Endothelial cell of umbilical vein (primary cell): ENCODE data around the gene MED27.

Source experiments
- EZH2 ChIP-seq: IDR thresholded peaks from 2 replicates; pipeline ENCODE4 v1.6.1; 2012; ENCODE audit warnings: borderline replicate concordance, low read depth, mild to moderate bottlenecking, moderate library complexity, low read length, inconsistent platforms; ENCODE audit not compliant: severe bottlenecking
- GATA2 ChIP-seq: IDR thresholded peaks from 2 replicates; pipeline ENCODE4 v1.7.0; 2011; ENCODE audit warnings: low read depth, mild to moderate bottlenecking, moderate library complexity, mixed read lengths, low read length; ENCODE audit not compliant: insufficient read length, insufficient read depth
- POLR2A ChIP-seq: IDR thresholded peaks from 2 replicates; pipeline ENCODE4 v1.6.1; 2012; ENCODE audit warnings: low read depth, mild to moderate bottlenecking, control low read depth, low read length
- POLR2AphosphoS5 ChIP-seq: IDR thresholded peaks from 2 replicates; pipeline ENCODE4 v1.6.1; 2012; ENCODE audit warnings: low read depth, mild to moderate bottlenecking, control low read depth, low read length, moderate library complexity; ENCODE audit not compliant: insufficient read depth
- TF ChIP-seq, protein P1 (sequence below), 2 donors: IDR thresholded peaks; 1 replicate in 1 of 2; 2 replicates in 1 of 2; pipeline ENCODE4 v1.5.1; 2011; ENCODE audit warnings: low read length in 2 of 2, mild to moderate bottlenecking in 2 of 2, moderate library complexity in 2 of 2, control low read depth in 1 of 2, inconsistent platforms in 1 of 2, low read depth in 1 of 2; ENCODE audit not compliant: insufficient read depth in 1 of 2; ENCODE audit errors: extremely low read depth in 1 of 2

DNA sequence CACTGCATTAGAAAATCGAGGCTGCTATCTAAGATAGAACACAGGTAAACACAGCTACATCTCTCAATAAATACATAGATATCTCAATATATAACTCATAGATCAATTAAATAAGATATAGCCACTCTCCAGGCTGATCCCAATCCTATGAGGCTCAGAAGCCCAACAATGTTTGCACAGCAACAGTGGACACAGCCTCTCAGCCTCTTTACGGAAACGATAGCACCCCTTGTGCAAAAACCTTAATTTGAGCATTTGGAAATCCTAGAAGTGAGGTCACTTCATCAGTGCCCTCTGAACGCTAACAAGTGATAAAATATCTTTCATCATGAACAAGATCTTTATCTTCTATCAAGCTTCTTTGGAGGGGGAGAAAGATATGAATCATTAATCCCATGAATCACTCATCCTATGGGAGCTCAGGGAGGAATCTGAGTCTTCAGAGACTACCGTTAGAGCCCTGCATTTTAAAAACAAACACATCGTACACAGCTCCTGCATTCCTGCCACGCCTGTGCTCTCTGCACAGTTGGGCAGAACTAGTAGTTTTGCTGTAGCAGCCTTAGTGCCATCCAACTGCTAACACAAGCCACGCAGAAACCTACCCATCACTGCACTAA, 71.4 kb downstream of the MED27 start:
- TF ChIP-seq POLR2AphosphoS5 = no peak
- TF ChIP-seq EZH2 = no peak
- TF ChIP-seq, protein P1, sequence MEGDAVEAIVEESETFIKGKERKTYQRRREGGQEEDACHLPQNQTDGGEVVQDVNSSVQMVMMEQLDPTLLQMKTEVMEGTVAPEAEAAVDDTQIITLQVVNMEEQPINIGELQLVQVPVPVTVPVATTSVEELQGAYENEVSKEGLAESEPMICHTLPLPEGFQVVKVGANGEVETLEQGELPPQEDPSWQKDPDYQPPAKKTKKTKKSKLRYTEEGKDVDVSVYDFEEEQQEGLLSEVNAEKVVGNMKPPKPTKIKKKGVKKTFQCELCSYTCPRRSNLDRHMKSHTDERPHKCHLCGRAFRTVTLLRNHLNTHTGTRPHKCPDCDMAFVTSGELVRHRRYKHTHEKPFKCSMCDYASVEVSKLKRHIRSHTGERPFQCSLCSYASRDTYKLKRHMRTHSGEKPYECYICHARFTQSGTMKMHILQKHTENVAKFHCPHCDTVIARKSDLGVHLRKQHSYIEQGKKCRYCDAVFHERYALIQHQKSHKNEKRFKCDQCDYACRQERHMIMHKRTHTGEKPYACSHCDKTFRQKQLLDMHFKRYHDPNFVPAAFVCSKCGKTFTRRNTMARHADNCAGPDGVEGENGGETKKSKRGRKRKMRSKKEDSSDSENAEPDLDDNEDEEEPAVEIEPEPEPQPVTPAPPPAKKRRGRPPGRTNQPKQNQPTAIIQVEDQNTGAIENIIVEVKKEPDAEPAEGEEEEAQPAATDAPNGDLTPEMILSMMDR (IDR thresholded peaks at IDR 0.05; ENCODE audit: extremely low read depth in 1 of 2, insufficient read depth in 1 of 2, low read depth in 1 of 2, low read length in 2 of 2) = no peak
- no peak for TF ChIP-seq POLR2A
- peak; percentile 87 for TF ChIP-seq GATA2
